ENCODE measurements around the gene AGAP1.
"Not testable (repeated sequence)": the region's sequence is repeated elsewhere in the genome, so short reads cannot be mapped to it uniquely, and the experiment has no call there.

Gene AGAP1

DNA sequence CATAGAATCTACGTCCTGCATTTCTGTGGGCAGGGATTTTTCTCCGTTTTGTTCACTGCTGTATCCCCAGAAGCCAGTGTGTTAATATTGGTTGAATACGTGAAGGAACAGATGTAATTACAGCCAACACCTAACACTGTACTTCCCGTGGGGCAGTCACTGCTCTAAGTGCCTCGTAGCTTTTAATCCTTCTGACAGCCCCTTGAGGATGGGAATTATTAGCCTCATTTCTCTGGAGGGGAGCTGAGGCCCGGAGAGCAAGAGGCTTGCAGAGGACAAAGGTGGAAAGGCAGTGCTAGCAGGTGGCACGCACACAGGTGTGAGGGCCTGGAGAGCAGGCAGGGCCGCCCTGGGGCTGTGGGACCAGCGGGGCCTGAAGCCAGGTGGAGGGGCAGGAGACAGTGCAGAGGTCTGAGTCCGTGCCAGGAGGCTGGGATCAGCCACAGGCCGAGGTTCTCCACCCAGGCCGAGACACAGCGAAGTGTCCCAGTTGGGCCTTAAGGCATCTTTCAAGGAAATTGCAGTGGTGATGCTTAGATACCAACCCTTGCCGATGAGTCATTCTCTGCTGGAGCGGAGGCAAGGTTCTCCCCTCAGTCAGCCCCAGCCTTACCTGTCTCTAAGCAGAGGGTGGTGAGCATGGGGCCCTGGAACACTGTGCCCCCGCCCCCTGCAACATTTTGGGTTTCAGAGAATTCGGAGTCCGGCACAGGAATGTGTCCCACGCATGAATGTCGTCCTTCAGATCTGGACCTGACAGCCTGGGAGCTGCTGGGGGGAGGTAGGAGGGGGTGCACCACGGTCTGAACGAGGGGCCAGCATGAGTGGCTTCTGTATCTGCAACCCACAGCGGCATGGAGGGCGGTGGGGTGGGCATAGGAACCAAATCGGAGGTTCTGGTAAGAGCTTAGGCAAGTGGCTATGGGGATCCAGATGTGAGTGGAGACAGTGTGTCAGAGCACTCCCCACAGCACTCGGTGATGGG, 551.7 kb downstream of the AGAP1 start:
- in situ Hi-C loops (cut with MboI; ENCODE audit: low sequenced_read_pairs) = no loop called here

- in situ Hi-C loops (cut with MboI; ENCODE audit: low sequenced_read_pairs) = no loop called here
Observed at GRCh38 chr2:236046715-236047114, 552.9 kb downstream of the AGAP1 start.

DNA sequence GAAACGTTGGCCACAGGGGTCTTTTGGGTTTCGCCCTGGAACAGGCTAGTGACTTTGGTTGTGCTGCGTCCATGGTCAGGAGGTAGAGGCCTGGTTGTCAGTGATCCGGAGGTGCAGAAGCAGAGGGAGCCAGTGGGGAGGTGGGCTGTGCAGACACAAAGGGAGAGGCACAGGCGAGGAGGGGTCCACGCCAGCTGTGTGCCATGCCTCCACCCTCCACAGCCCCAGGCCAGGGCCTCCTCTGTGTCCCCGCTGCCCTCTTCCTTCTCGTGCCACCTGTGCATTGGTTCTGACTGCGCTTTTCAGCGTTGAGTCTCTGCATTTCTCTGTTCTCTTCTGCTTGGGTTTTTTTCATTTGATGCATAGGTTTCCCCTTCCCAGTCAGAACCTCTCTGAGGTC, 553.3 kb downstream of the AGAP1 start:
- in situ Hi-C loops (cut with MboI; ENCODE audit: low sequenced_read_pairs) = no loop called here

DNA sequence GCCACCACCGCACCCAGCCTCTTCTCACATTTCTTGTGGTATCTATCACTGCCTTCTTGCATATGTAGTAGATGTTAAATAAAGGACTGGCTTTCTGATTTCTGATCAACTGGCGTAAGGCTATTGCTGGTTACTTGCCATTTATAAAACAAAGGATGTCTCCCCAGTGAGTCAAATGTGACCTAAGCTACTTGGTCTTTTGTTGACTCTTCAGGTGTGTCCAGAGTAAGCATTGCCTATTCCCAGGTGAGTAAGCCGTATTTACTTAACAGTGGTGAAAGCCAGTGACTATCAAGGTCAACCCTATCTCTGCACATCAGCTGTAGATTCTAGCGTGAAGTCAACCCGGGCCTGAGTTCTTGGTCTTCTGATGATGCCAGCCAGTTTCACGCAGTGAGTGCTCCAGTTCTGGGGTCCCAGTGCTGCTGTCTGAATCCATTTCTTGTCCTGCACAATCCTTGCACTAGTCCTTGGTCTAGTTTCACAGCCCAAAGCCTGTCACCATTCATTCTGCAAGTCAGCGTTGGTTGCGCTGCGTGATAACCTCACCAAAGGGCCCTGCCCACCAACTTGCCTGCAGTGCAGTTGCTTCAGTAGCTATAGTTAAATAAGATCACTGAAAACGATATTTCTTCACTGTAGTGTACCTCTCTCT, 554.2 kb downstream of the AGAP1 start:
- in situ Hi-C loops (cut with MboI; ENCODE audit: low sequenced_read_pairs) = no loop called here

GRCh38 chr2:236049981-236050380, 556.1 kb downstream of the AGAP1 start:
- in situ Hi-C loops (cut with MboI; ENCODE audit: low sequenced_read_pairs) = no loop called here

GRCh38 chr2:236051351-236051750, 557.5 kb downstream of the AGAP1 start:
- in situ Hi-C loops (cut with MboI; ENCODE audit: low sequenced_read_pairs) = no loop called here

GRCh38 chr2:236051806-236052205, 558.0 kb downstream of the AGAP1 start:
- in situ Hi-C loops (cut with MboI; ENCODE audit: low sequenced_read_pairs) = no loop called here

- in situ Hi-C loops (cut with MboI; ENCODE audit: low sequenced_read_pairs) = no loop called here
Observed at GRCh38 chr2:236052206-236052605, 558.4 kb downstream of the AGAP1 start.

DNA sequence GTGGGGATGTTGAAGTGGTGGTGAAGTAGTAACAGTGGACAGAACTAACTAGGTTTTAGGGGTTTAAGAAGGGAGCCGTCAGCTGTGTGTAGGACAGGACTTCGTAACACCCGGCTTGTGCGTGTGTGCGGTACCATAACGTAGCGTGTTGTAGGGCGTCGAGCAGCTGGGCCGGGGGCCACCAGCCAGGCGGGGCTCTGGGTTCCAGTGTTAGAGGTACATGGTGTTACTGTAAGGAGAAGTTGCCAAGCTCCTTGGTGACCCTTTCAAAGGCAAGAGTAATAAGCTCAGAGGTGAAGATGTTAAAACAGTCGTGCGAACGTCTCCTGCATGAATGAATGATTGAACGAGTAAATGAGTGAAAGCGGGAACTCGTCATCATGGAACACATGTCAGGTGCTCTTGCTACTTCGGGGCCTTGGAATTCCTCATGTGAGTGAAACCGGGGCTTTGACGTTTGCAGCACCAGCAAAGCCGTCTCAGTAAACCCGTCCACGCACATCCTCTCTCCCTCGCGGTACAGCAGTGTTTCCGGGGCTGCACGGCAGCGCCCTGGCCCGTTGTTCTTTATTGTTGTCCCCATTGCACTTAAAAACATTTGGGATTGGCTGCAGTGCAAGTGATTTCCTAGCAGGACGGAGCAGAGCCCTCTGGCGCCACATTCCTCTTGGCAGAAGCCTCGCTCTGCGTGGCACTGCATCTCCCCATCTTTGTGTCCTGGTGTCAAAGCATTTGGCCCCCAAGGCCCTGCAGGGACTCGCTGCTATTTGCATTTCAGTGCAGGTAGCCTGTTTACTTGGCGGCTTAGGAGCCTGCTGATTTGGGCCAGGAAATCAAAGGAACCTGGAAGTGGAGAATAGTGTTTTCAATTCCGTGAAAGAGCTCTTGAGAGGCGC, 559.3 kb downstream of the AGAP1 start:
- in situ Hi-C loops (cut with MboI; ENCODE audit: low sequenced_read_pairs) = no loop called here

- in situ Hi-C loops (cut with MboI; ENCODE audit: low sequenced_read_pairs) = no loop called here
Observed at GRCh38 chr2:236054125-236054524, 560.3 kb downstream of the AGAP1 start.

DNA sequence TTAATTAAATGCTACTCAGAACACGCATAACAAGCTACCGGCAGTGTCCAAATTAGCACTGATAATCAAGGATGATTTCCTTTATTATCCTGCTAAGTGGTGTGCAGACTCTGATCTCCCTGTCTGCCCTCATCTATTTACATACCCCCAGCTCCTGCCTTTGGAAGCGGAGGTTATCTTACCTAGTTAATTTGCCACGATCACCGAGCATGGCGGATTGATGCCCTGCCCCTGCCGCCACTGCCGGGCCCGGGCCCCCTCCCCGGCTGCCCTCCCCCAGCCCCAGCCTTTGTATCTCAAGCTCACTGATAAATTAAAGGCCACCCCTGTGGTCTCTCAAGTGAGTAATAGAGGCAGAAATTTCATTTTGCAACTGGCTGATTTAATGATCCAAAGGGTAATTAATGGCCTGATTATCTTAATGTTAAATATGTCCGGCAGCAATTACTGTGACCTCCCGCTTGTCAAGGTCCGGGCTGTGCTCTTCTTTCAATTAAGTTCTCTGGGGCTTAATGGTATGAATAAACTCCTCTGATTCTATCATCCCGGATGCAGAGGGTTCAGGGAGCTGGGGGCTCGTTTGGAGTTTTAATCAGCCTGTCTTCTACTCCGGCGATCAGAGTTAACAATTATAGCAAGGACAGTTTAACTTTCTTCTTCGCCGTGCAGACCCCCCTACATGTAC, 560.9 kb downstream of the AGAP1 start:
- in situ Hi-C loops (cut with MboI; ENCODE audit: low sequenced_read_pairs) = no loop called here

DNA sequence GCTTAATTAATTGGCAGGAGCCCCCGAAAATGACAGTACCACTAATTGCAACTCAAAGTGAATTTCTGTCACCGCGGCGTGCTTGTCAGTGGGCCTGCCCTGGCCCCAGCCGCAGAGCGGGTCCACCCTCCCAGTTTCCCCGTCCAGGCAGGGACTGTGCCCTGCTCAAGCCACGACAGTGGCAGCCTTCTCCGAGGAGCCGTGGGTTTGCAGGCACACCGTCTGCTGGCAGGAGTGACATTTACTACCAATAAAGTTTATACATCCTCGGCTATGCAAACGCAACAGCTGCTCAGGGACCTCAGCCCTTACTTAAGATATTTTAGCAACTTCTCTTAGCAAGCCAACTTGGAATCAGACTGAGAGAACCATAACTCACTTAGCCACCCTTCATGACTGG, 561.6 kb downstream of the AGAP1 start:
- in situ Hi-C loops (cut with MboI; ENCODE audit: low sequenced_read_pairs) = no loop called here

GRCh38 chr2:236056141-236056540, 562.3 kb downstream of the AGAP1 start:
- in situ Hi-C loops (cut with MboI; ENCODE audit: low sequenced_read_pairs) = no loop called here

DNA sequence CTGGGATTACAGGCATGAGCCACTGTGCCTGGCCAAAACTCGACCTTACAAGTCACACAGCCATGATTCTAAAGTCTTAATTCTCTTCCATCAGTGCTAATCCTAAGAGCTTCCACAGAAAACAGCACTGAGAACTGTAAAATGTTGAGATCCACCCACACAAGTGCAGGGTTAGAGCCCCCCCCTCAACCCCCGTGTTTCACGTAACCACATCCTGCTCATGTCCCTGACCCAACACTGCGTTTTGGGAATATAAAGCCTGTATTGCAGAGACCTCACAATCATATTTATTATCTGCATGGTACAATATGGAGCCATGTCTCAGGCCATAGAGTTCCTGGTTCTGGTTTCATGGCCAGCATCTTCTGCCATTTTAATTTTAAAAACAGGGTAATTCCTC, 563.5 kb downstream of the AGAP1 start:
- in situ Hi-C loops (cut with MboI; ENCODE audit: low sequenced_read_pairs) = no loop called here

DNA sequence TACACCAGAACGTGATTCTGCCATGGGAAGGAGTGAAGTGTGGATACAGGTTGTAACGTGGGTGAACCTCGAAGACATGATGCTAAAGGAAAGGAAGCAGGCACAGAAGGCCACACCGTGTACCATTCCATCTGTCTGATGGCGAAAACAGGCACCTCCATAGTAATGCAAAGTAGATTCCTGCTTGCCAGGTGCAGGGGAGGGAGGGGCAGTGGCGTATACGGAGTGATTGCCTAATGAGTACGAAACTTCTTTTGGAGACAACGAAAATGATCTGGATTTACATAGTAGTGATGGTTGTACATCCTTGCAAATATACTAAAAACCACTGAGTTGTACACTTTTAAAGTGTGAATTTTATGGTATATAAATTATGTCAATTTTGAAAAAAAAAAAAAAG, 567.7 kb downstream of the AGAP1 start:
- in situ Hi-C loops (cut with MboI; ENCODE audit: low sequenced_read_pairs) = no loop called here

GRCh38 chr2:236061899-236062298, 568.1 kb downstream of the AGAP1 start:
- in situ Hi-C loops (cut with MboI; ENCODE audit: low sequenced_read_pairs) = no loop called here

GRCh38 chr2:236062806-236063205, 569.0 kb downstream of the AGAP1 start:
- in situ Hi-C loops (cut with MboI; ENCODE audit: low sequenced_read_pairs) = not testable (repeated sequence)

- in situ Hi-C loops (cut with MboI; ENCODE audit: low sequenced_read_pairs) = no loop called here
Observed at GRCh38 chr2:236063994-236064393, 570.2 kb downstream of the AGAP1 start.

GRCh38 chr2:236065314-236066160, 571.7 kb downstream of the AGAP1 start:
- in situ Hi-C loops (cut with MboI; ENCODE audit: low sequenced_read_pairs) = no loop called here

DNA sequence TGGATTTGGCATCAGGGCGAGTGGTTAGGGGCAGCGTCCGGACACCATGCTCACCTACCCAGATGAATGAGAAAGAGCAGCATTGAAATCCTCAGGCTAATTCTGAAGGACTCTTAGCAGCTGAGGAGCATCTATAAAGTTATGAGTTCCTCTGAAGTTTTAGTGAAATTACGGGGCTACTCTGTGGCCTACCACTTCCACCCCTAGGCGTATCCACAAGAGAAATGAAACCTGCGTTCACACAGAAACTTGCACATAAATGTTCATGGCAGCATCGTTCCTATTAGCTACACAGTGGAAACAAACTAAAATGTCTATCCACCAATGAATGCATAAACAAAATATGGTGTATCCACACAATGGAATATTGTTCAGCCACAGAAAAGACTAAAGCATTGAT, 576.4 kb downstream of the AGAP1 start:
- in situ Hi-C loops (cut with MboI; ENCODE audit: low sequenced_read_pairs) = no loop called here

Data from hTERT RPE-1 (cell line).